Heart left ventricle (tissue), 13 donors: ENCODE measurements around the gene TFEB.

Source experiments
- POLR2A ChIP-seq, 2 donors: fragments of 450-650 bp; IDR thresholded peaks; one replicate each; pipeline ENCODE4 v1.6.1; 2017; ENCODE audit warnings: antibody characterized with exemption in 2 of 2, mild to moderate bottlenecking in 2 of 2, moderate library complexity in 2 of 2
- TF ChIP-seq, protein P1 (sequence below), 12 donors: fragments of 200-600 bp; sonication (generic) in 4 of 12; IDR thresholded peaks; one replicate each; pipeline versions ENCODE4 v1.5.0 to v1.8.0; 2018 to 2022; ENCODE audit warnings: antibody characterized with exemption in 12 of 12, mild to moderate bottlenecking in 5 of 12
- donor health status: ischemic (EF 13 %, LVEDD 7.1; RV severe dilation, severe dysfunction).
- donor health status: DM: no; HTN: yes; CAD: no.
- donor health status: DM: no; HTN: no; CAD: no.
- donor health status: ischemic (EF 25% LVEDD 6.9; RV normal size, moderate dysfunction).
- donor health status: ischemic (EF 25% LVEDD 5.7; RV mildly dilated, moderate dysfunction).
- donor health status: ischemic (EF 35%, LVEDD 5.7; RV mildly dilated, moderate dysfunction).
- donor health status: nonischemic (EF 11% LVEDD 7.7; RV severe dilation, severe dysfunction).
- donor health status: DM: yes; HTN: yes; CAD: no.
- donor health status: PGD.
- donor health status: ischemic (EF 29% LVEDD 5.4; RV normal size, mild dysfunction).
- donor health status: nonischemic (EF 23%, LVEDD 6.1; RV moderate dilation, normal function).

DNA sequence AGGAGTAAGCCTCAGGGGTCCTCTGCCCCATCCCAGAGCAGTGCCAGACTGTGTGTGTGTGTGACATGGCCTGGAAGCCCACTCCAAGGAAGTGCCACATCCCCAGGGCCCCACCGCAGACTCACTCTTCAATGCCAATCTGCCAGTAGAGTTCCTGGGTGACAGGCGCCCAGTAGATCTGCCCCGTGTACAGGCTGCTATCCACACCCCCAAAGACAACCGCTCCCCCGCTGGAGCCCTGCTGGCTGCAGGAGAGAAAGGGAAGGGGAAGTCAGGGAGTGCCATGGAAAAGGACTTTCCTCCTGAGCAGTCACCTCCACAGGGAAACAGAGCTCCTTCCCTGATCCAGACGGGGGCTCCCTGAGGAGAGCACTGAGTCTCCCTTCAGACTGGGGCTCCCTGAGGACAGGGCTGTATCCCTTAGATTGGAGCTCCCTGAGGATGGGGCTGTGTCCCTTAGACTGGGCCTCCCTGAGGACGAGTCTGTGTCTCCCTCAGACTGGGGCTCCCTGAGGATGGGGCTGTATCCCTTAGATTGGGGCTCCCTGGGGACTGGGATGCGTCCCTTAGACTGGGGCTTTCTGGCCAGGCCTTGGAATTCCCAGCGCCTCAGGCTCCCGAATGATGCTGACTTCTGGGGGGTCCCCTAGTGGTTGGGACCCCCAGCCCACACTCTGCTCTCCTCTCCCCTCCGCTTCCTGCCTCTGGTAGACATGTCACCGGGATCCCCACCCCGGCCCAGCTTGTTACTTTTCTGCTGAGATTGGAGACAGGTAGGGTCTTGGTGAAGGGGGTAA is 5.2 kb upstream of the TFEB start:
- TF ChIP-seq POLR2A (IDR thresholded peaks at IDR 0.05), result no peak
- TF ChIP-seq, protein P1, sequence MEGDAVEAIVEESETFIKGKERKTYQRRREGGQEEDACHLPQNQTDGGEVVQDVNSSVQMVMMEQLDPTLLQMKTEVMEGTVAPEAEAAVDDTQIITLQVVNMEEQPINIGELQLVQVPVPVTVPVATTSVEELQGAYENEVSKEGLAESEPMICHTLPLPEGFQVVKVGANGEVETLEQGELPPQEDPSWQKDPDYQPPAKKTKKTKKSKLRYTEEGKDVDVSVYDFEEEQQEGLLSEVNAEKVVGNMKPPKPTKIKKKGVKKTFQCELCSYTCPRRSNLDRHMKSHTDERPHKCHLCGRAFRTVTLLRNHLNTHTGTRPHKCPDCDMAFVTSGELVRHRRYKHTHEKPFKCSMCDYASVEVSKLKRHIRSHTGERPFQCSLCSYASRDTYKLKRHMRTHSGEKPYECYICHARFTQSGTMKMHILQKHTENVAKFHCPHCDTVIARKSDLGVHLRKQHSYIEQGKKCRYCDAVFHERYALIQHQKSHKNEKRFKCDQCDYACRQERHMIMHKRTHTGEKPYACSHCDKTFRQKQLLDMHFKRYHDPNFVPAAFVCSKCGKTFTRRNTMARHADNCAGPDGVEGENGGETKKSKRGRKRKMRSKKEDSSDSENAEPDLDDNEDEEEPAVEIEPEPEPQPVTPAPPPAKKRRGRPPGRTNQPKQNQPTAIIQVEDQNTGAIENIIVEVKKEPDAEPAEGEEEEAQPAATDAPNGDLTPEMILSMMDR (IDR thresholded peaks at IDR 0.05), result no peak
